NT2/D1 (cell line): ENCODE measurements around the gene GRID2IP.

ENCODE experiments used
- SUZ12 ChIP-seq: IDR thresholded peaks from 2 replicates; pipeline ENCODE4 v1.6.1; 2011; ENCODE audit not compliant: insufficient read length, insufficient read depth; ENCODE audit errors: extremely low read depth
- YY1 ChIP-seq: IDR thresholded peaks from 2 replicates; pipeline ENCODE4 v1.6.1; 2011; ENCODE audit not compliant: insufficient read length, insufficient read depth
- ZNF274 ChIP-seq: IDR thresholded peaks from 2 replicates; pipeline ENCODE4 v1.6.1; 2011; ENCODE audit warnings: mild to moderate bottlenecking, low read depth, low read length

DNA sequence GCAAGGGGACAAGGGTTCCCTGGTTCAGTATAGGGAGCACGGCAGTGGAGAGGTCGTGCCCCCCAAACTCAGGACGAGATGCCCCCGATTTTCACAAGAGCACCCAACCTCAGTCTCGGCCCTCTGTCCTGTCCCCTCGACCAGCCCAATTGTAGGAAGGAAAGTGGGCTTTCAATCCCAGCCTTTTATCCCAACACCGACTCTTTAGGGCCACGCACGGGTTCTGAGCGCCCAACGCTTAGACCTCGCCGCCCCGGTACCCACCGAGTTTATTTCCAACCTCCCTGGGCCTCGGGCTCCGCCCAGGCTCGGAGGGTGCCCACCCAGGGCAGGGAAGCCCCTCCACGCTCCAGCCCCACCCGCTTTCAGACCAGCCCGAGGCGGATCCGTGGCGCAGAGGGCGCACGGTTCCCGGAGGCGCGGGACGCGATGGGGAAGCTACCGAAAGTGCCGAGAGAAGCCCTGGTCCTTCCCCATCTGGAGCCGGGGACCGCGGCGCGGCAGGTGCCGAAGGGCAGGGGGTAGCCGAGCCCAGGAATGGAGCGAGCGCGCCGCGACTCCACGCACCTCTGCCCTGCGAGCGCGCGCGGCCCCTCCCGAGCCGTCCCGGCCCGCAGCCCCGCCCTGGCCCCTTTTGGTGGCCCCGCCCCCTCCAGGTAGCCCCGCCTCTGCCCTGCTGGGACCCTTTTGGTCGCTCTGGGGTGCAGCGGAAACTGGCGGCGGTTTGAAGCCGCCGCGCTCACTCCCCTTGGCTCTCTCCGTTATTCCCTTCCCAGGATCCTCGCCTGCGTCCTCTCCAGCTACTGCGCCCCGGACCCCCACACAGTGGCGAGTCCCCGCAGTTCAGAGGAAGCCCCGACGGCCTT lies 20.4 kb downstream of the GRID2IP start:
- no peak for TF ChIP-seq ZNF274
- TF ChIP-seq YY1: no peak
- no peak for TF ChIP-seq SUZ12
